KMS-11 (cell line): ENCODE results near the gene MAP2K5.

Experiments
- H2AFZ ChIP-seq: fragments of 200-600 bp; sonication (generic); 2 replicates; pipeline ENCODE4 v1.6.1; 2016; ENCODE audit warnings: antibody characterized with exemption, mixed run types, low read depth
- H3K27ac ChIP-seq: fragments of 200-600 bp; sonication (generic); 2 replicates; pipeline ENCODE4 v1.6.1; 2016; ENCODE audit warnings: mild to moderate bottlenecking, mixed run types
- H3K27me3 ChIP-seq: fragments of 200-600 bp; sonication (generic); 2 replicates; pipeline ENCODE4 v1.6.1; 2017; ENCODE audit warnings: mild to moderate bottlenecking, low read depth, mixed run types, moderate library complexity; ENCODE audit not compliant: insufficient read depth
- H3K36me3 ChIP-seq: fragments of 200-600 bp; sonication (generic); 2 replicates; pipeline ENCODE4 v1.6.1; 2017; ENCODE audit warnings: mild to moderate bottlenecking, mixed run types; ENCODE audit not compliant: insufficient read depth
- H3K4me1 ChIP-seq: fragments of 200-600 bp; sonication (generic); 2 replicates; pipeline ENCODE4 v1.6.1; 2016; ENCODE audit warnings: mild to moderate bottlenecking, low read depth, mixed run types; ENCODE audit not compliant: poor library complexity, severe bottlenecking
- H3K4me2 ChIP-seq: fragments of 200-600 bp; sonication (generic); 2 replicates; pipeline ENCODE4 v1.7.0; 2016; ENCODE audit warnings: mild to moderate bottlenecking, mixed run types
- H3K4me3 ChIP-seq: fragments of 200-600 bp; sonication (generic); IDR thresholded peaks from 2 replicates; pipeline ENCODE4 v1.6.1; 2017; ENCODE audit warnings: low read depth, low read length, mixed read lengths; ENCODE audit not compliant: insufficient read depth
- H3K79me2 ChIP-seq: fragments of 200-600 bp; sonication (generic); 2 replicates; pipeline ENCODE4 v1.6.1; 2016; ENCODE audit warnings: low read depth, mixed run types; ENCODE audit not compliant: insufficient read depth
- H3K9ac ChIP-seq: fragments of 200-600 bp; sonication (generic); 2 replicates; pipeline ENCODE4 v1.6.1; 2016; ENCODE audit warnings: mild to moderate bottlenecking, mixed run types
- H4K20me1 ChIP-seq: fragments of 200-600 bp; sonication (generic); 2 replicates; pipeline ENCODE4 v1.6.1; 2016; ENCODE audit warnings: mild to moderate bottlenecking, mixed run types; ENCODE audit not compliant: insufficient read depth
- CTCF ChIP-seq: fragments of 200-600 bp; sonication (generic); conservative IDR thresholded peaks from 2 replicates; pipeline ENCODE4 v1.6.1; 2017; ENCODE audit warnings: low read depth, mild to moderate bottlenecking, antibody characterized with exemption, low read length, moderate library complexity, mixed read lengths

The MAP2K5 gene

GRCh38 chr15:67755264-67755663, 212.8 kb downstream of the MAP2K5 start:
- TF ChIP-seq CTCF: no peak
- no peak overlapping the region for H3K27ac ChIP-seq
- no peak overlapping the region for H3K9ac ChIP-seq
- H3K4me1 ChIP-seq: no peaks in the 10 kb centered on the region
- no peaks in the 10 kb centered on the region for H3K27me3 ChIP-seq
- H3K36me3 ChIP-seq: no peaks in the 10 kb centered on the region
- no peak overlapping the region for H3K4me2 ChIP-seq
- no peaks in the 10 kb centered on the region for H3K79me2 ChIP-seq
- H3K4me3 ChIP-seq: no peak overlapping the region
- no peaks in the 10 kb centered on the region for H4K20me1 ChIP-seq
- H2AFZ ChIP-seq: no peak overlapping the region

- Histone ChIP-seq H2AFZ (no peak overlapping the region), H3K4me1 (no peaks in the 10 kb centered on the region), H3K4me2 (no peak overlapping the region), H3K36me3 (no peaks in the 10 kb centered on the region), H3K9ac (no peak overlapping the region), H3K4me3 (no peak overlapping the region), H4K20me1 (no peaks in the 10 kb centered on the region), H3K79me2 (no peaks in the 10 kb centered on the region), H3K27ac (no peak overlapping the region), H3K27me3 (no peaks in the 10 kb centered on the region)
- TF ChIP-seq CTCF: no peak
Observed at GRCh38 chr15:67755936-67756335, 213.4 kb downstream of the MAP2K5 start.

- H3K27ac ChIP-seq: no peak overlapping the region
- H4K20me1 ChIP-seq: no peaks in the 10 kb centered on the region
- no peaks in the 10 kb centered on the region for H3K36me3 ChIP-seq
- no peak overlapping the region for H3K4me3 ChIP-seq
- H3K4me2 ChIP-seq: no peak overlapping the region
- H3K4me1 ChIP-seq: no peaks in the 10 kb centered on the region
- no peaks in the 10 kb centered on the region for H3K27me3 ChIP-seq
- no peak for TF ChIP-seq CTCF
- no peak overlapping the region for H3K9ac ChIP-seq
- no peaks in the 10 kb centered on the region for H3K79me2 ChIP-seq
- H2AFZ ChIP-seq: no peak overlapping the region
Observed at GRCh38 chr15:67758619-67759300, 216.3 kb downstream of the MAP2K5 start.

- Histone ChIP-seq H2AFZ (no peak overlapping the region), H3K27ac (no peak overlapping the region), H3K4me3 (no peak overlapping the region), H4K20me1 (no peaks in the 10 kb centered on the region), H3K9ac (no peak overlapping the region), H3K27me3 (no peaks in the 10 kb centered on the region), H3K4me2 (no peak overlapping the region), H3K79me2 (no peaks in the 10 kb centered on the region), H3K4me1 (no peaks in the 10 kb centered on the region), H3K36me3 (no peaks in the 10 kb centered on the region)
- TF ChIP-seq CTCF: no peak
Observed at GRCh38 chr15:67760901-67761300, 218.4 kb downstream of the MAP2K5 start.
